HUES6 (cell line): Measurements from ENCODE around the gene FETUB.
A peak's percentile ranks its signal among the peaks of the same experiment; 100 is the strongest.

Source experiments
- H3K27ac ChIP-seq: 2 replicates; pipeline ENCODE4 v1.7.0; 2013; ENCODE audit warnings: low read depth, mild to moderate bottlenecking, low read length, inconsistent platforms
- H3K27me3 ChIP-seq: 2 replicates; pipeline ENCODE4 v1.6.1; 2013; ENCODE audit warnings: low read length; ENCODE audit not compliant: control insufficient read depth, insufficient read depth
- H3K36me3 ChIP-seq: 2 replicates; pipeline ENCODE4 v1.6.1; 2013; ENCODE audit warnings: low read length; ENCODE audit not compliant: control insufficient read depth, insufficient read depth
- H3K4me1 ChIP-seq: 2 replicates; pipeline ENCODE4 v1.6.1; 2013; ENCODE audit warnings: low read length; ENCODE audit not compliant: control insufficient read depth, insufficient read depth
- H3K4me3 ChIP-seq: 2 replicates; pipeline ENCODE4 v1.5.1; 2013; ENCODE audit warnings: low read depth, low read length
- H3K9ac ChIP-seq: one replicate; pipeline ENCODE4 v1.6.1; 2013; ENCODE audit warnings: mild to moderate bottlenecking, low read length
- H3K9me3 ChIP-seq: 2 replicates; pipeline ENCODE4 v1.6.1; 2013; ENCODE audit warnings: low read depth, low read length; ENCODE audit not compliant: control insufficient read depth, insufficient read depth

FETUB gene, protein sequence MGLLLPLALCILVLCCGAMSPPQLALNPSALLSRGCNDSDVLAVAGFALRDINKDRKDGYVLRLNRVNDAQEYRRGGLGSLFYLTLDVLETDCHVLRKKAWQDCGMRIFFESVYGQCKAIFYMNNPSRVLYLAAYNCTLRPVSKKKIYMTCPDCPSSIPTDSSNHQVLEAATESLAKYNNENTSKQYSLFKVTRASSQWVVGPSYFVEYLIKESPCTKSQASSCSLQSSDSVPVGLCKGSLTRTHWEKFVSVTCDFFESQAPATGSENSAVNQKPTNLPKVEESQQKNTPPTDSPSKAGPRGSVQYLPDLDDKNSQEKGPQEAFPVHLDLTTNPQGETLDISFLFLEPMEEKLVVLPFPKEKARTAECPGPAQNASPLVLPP

GRCh38 chr3:186639778-186640472, at the start of gene FETUB:
TSS of gene FETUB (plus strand) at chr3:186640399. CDS start at chr3:186640461, 62 bp downstream.
- H3K4me3 ChIP-seq, result 0 out of 2 replicates have a peak within 1 kb of the TSS, but pooled peaks have one; percentile 6

GRCh38 chr3:186590580-186591295, 49.5 kb upstream of the FETUB start:
- H3K4me3 ChIP-seq, result no peak overlapping the region
- H3K9me3 ChIP-seq, result no peaks in the 10 kb centered on the region
- no peak overlapping the region for H3K9ac ChIP-seq
- no peaks in the 10 kb centered on the region for H3K4me1 ChIP-seq
- H3K36me3 ChIP-seq, result peaks cover 5% of the 10 kb centered on the region
- H3K27me3 ChIP-seq, result no peaks in the 10 kb centered on the region
- no peak overlapping the region for H3K27ac ChIP-seq

More at GRCh38 chr3:186639778-186640472, at the start of gene FETUB:
- H3K36me3 ChIP-seq, result no peaks in the 10 kb centered on the region
- H3K27ac ChIP-seq, result no peak within 1 kb of the TSS
- peaks cover 31% of the 10 kb centered on the region for H3K4me1 ChIP-seq
- H3K9ac ChIP-seq, result no peak within 1 kb of the TSS
- no peaks in the 10 kb centered on the region for H3K27me3 ChIP-seq
- H3K9me3 ChIP-seq, result no peaks in the 10 kb centered on the region

DNA sequence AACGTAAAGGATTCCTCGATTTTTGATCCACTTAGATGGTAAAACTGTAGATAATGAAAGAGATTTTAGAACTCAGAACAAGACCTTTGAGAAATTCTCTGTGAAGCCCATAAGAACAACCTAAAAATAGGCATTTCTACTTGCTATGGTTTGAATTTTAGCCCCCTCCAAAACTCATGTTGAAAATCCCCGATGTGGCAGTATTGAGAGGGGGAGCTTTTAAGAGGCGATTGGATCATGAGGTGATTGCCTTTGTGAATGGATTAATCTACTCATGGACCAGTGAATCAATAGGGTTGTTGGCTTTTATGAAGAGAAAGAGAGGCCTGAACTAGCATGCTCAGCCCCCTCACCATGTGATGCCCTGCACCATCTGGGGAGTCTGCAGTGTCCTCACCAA, 47.5 kb upstream of the FETUB start:
- H3K27ac ChIP-seq, result no peak overlapping the region
- H3K36me3 ChIP-seq, result no peaks in the 10 kb centered on the region
- H3K4me3 ChIP-seq, result no peak overlapping the region
- no peak overlapping the region for H3K9ac ChIP-seq
- no peaks in the 10 kb centered on the region for H3K9me3 ChIP-seq
- H3K4me1 ChIP-seq, result peaks cover 4% of the 10 kb centered on the region; the same call in 1 of the 2 replicates
- no peaks in the 10 kb centered on the region for H3K27me3 ChIP-seq

DNA sequence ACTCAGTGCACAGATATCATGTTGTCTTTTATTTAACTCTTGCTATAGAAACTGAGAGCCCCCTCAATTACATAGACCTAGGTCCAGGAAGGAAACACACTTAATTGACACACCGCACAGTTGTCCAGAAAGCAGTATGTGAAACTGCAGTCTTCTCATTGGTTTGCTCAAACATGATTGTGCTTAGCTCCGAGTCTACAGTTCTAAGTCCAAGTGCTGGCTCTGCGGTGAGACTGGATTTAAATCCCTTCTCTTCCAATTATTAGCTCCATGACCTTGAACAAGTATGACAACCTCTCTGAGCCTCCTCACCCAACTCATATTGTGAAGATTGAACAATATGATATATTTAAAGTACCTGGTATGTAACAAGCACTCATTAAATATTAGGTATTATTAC, 46.3 kb upstream of the FETUB start:
- Histone ChIP-seq H3K4me1 (peaks cover 4% of the 10 kb centered on the region; the same call in 1 of the 2 replicates), H3K27me3 (no peaks in the 10 kb centered on the region), H3K36me3 (no peaks in the 10 kb centered on the region), H3K27ac (no peak overlapping the region), H3K9ac (no peak overlapping the region), H3K4me3 (no peak overlapping the region), H3K9me3 (no peaks in the 10 kb centered on the region)

DNA sequence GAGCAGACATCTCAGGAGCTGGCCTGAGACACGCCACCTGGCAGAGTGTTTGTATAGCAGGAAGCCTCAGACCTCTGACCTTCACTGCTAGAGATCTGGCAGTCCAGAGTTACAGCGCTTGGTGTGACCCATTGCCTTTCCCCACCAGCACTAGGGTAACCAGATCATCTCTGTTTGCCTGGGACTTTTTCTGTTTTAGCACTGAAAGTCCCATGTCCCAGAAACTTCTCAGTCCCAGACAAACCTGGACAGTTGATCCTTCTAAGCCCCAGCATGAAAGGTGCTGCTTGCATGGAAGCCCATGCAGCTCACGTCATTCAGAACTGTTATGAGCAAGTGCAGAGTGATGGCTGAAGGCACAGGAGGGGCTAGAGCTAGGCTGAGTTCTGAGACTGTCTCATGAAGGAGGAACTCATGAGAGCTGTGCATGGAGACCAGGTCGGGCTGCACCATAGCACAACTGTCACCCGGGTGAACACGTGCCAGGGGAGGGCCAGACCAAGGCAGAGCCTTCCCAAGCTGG, 45.5 kb upstream of the FETUB start:
- Histone ChIP-seq H3K36me3 (no peaks in the 10 kb centered on the region), H3K4me3 (no peak overlapping the region), H3K9me3 (no peaks in the 10 kb centered on the region), H3K4me1 (peaks cover 4% of the 10 kb centered on the region; the same call in 1 of the 2 replicates), H3K9ac (no peak overlapping the region), H3K27me3 (no peaks in the 10 kb centered on the region), H3K27ac (no peak overlapping the region)

- Histone ChIP-seq H3K4me3 (no peak overlapping the region), H3K27me3 (no peaks in the 10 kb centered on the region), H3K27ac (no peak overlapping the region), H3K9ac (no peak overlapping the region), H3K36me3 (no peaks in the 10 kb centered on the region), H3K9me3 (no peaks in the 10 kb centered on the region), H3K4me1 (peaks cover 4% of the 10 kb centered on the region; the same call in 1 of the 2 replicates)
Observed at GRCh38 chr3:186596568-186597287, 43.5 kb upstream of the FETUB start.

DNA sequence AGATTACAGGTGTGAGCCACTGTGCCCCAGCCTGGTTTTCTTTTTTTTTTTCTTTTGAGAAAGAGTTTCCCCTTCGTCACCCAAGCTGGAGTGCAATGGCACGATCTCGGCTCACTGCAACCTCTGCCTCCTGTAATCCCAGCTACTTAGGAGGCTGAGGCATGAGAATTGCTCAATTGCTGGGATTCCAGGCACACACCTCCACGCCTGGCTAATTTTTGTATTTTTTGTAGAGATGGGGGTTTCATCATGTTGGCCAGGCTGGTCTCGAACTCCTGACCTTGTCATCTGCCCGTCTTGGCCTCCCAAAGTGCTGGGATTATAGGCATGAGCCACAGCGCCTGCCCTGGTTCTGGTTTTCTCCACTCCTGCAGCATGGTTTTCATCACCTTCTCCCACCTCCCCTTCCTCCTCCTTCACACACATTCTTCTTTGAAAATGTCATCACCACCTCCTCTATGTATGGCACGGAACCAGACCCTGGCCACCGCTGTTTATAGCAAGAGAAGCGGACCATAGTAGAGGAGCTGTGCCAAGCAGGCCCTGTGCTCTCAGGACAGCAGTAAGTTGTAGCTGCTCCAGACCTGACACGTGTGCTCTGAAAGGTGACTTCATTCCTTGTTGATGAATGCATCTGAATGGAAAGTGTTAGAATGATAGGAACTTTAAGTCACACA, 42.0 kb upstream of the FETUB start:
- H3K4me1 ChIP-seq, result peaks cover 4% of the 10 kb centered on the region; the same call in 1 of the 2 replicates
- no peak overlapping the region for H3K9ac ChIP-seq
- no peaks in the 10 kb centered on the region for H3K9me3 ChIP-seq
- no peak overlapping the region for H3K27ac ChIP-seq
- no peaks in the 10 kb centered on the region for H3K27me3 ChIP-seq
- H3K36me3 ChIP-seq, result no peaks in the 10 kb centered on the region
- no peak overlapping the region for H3K4me3 ChIP-seq

DNA sequence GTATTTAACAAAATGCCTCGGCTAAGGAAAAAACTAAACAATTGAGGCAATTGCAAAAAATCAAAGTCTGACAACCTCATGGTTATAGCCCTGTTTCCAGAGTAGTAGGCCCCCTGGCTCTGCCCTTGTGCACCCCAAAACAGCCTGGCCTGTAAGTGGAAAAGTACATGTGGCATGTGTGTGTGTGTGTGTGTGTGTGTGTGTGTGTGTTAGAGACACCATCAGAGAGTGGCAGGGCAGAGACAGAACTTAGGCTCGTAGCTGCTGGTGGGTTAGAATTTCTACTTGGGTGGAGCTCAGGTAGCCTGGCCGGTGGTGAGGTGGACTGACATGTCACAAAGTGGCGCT, 41.4 kb upstream of the FETUB start:
- Histone ChIP-seq H3K27me3 (no peaks in the 10 kb centered on the region), H3K36me3 (no peaks in the 10 kb centered on the region), H3K4me3 (no peak overlapping the region), H3K9me3 (no peaks in the 10 kb centered on the region), H3K4me1 (peaks cover 4% of the 10 kb centered on the region; the same call in 1 of the 2 replicates), H3K9ac (no peak overlapping the region), H3K27ac (no peak overlapping the region)

GRCh38 chr3:186599142-186599784, 40.9 kb upstream of the FETUB start:
- no peak overlapping the region for H3K9ac ChIP-seq
- no peaks in the 10 kb centered on the region for H3K36me3 ChIP-seq
- H3K9me3 ChIP-seq, result no peaks in the 10 kb centered on the region
- H3K4me3 ChIP-seq, result no peak overlapping the region
- H3K27me3 ChIP-seq, result no peaks in the 10 kb centered on the region
- H3K27ac ChIP-seq, result no peak overlapping the region
- H3K4me1 ChIP-seq, result peaks cover 4% of the 10 kb centered on the region; the same call in 1 of the 2 replicates

DNA sequence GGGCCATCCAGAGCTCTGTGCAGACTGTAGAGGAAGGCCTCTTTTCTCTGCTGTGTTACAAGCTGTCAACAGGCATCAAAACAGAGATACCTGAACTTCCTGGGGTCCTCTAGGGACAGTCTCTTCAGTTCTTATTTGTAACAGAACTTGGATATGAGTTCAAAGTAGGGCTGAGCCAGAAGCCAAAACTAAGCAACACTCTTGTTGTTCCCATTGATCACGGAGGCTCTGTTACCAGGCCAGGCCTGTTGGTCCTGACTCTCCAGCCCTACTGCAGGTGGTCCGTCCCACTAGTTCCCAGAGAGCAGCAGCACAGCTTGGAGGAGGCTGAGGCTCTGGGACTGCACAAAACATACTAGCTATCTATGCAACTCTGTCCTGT, 40.4 kb upstream of the FETUB start:
- Histone ChIP-seq H3K9ac (no peak overlapping the region), H3K27me3 (no peaks in the 10 kb centered on the region), H3K36me3 (no peaks in the 10 kb centered on the region), H3K4me3 (no peak overlapping the region), H3K4me1 (peaks cover 4% of the 10 kb centered on the region; the same call in 1 of the 2 replicates), H3K27ac (no peak overlapping the region), H3K9me3 (no peaks in the 10 kb centered on the region)
